ENCODE measurements around the gene OVOL1.

DNA sequence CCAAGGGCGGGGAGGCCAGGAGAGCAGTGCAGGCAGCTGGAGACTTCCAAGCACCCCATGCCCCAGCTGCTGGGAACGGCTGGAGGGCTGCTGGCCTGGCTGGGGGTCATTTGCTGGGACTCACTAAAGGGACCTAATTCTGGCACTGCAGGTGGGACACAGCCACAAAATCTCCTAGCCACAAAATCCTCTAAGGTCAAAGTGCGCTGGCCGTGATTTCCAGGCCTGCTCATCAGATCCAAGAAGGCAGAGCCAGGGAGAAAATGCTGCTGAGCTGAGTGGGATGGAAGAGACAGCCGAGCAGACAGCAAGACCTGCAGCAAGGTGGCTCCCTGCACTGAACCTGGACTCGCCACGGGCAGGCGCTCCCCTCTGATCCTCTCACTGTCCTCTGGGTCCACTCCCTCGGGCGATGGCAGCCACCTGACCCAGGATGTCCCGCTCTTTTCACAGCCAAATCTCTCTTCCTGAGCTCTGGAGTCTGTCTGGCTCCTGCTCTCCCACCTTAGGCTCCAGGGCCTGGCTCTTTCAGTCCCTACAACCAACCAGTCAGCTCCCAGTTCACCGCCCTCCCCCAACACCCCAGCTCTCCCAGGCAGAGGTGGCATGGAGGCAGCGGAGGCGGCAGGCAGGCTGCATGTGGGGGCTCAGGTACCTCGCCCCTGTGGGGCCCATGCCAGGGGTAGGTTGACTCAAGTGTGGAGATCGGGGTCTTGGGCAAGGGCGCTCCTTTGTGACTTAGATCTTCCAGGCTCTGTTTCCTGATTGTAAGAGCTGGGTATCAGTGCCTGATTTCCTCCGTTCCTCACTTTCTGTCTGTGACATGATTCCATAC lies 14.5 kb downstream of the OVOL1 start:
- no peak for TF ChIP-seq CTCF (IDR thresholded peaks at IDR 0.05; ENCODE audit: low read depth, low read length)
- no peak for TF ChIP-seq EZH2phosphoT487 (IDR thresholded peaks at IDR 0.05; ENCODE audit: low read depth)
